KOPT-K1 (cell line): ENCODE measurements around the gene ZNRD2.

Source experiments
- H3K27ac ChIP-seq: fragments of 200-600 bp; sonication (generic); 2 replicates; pipeline ENCODE4 v1.5.1; 2016; ENCODE audit warnings: antibody characterized with exemption, mild to moderate bottlenecking, low read depth, low read length; ENCODE audit not compliant: poor library complexity, severe bottlenecking
- H3K36me3 ChIP-seq: fragments of 200-600 bp; sonication (generic); 2 replicates; pipeline ENCODE4 v1.5.1; 2017; ENCODE audit warnings: antibody characterized with exemption, mild to moderate bottlenecking, low read length, moderate library complexity; ENCODE audit not compliant: insufficient read depth
- H3K9me3 ChIP-seq: fragments of 200-600 bp; sonication (generic); 2 replicates; pipeline ENCODE4 v1.5.1; 2017; ENCODE audit warnings: antibody characterized with exemption, low read length, mild to moderate bottlenecking; ENCODE audit not compliant: insufficient read depth, poor library complexity, severe bottlenecking

The ZNRD2 gene

DNA sequence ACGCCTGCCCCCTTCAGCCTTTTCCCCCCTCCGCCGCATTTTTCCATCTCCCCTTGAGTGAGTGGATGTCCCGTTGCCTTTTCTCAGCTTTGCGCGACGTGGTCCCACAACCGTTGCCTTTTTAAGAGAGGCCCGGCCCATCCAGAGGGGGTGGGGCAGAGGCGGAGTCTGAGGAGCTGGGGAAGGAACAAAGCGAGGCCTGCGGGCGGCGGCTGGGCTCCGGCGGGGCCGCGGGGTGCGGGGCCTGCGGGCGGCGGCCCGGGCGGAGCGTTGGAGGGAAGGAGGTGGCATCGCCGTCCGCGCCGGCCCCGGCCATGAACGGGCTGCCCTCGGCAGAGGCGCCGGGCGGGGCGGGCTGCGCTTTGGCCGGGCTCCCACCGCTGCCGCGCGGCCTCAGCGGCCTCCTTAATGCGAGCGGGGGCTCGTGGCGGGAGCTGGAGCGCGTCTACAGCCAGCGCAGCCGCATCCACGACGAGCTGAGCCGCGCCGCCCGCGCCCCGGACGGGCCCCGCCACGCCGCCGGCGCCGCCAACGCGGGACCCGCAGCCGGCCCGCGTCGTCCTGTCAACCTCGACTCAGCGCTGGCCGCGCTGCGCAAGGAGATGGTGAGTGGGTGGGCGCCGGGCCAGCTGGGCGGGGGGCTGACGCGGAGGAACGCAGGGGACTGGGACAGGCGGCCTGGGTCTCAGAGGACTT is 2.2 kb downstream of the ZNRD2 start, which contains the start of gene FAM89B:
Gene FAM89B (plus strand): TSS at position 183 of the 696 bp plus-strand sequence. CDS start 132 bp downstream, at position 315.
- Histone ChIP-seq H3K9me3 (no peaks in the 10 kb centered on the region), H3K27ac (peak within 1 kb of the TSS; percentile 81), H3K36me3 (no peaks in the 10 kb centered on the region)

DNA sequence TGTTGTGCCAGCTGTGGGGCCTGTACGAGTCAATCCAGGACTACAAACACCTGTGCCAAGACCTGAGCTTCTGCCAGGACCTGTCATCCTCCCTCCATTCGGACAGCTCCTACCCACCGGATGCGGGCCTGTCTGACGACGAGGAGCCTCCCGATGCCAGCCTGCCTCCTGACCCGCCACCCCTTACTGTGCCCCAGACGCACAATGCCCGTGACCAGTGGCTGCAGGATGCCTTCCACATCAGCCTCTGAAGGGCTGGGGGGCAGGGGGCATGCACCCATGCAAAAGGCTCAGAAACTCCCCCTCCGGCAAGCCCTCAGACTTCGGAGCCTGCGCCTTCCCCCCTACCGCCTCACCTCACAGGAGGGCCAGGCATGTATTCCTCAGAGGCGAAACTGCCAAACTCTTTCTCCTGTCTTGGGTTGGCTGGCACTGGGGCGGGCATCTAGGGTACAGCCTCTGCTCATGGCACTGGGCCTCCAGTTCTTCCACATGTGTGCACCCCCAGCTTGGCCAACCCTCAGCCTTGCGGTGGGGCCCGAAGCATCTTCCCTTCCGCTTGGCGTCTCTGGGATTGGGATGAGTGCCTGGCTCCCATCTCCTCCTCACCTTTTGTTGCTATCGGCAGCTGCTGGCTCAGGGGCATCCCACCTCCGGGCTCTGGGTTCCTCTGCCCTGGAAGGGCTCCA is 3.3 kb downstream of the ZNRD2 start:
- Histone ChIP-seq H3K9me3 (no peaks in the 10 kb centered on the region), H3K36me3 (no peaks in the 10 kb centered on the region; the same call in 1 of the 2 replicates), H3K27ac (peak overlapping the region; percentile 77)

GRCh38 chr11:65574109-65574810 is 4.0 kb downstream of the ZNRD2 start:
- H3K9me3 ChIP-seq, result no peaks in the 10 kb centered on the region
- peak overlapping the region; percentile 77 for H3K27ac ChIP-seq
- peaks cover 3% of the 10 kb centered on the region; the same call in 1 of the 2 replicates for H3K36me3 ChIP-seq

- Histone ChIP-seq H3K36me3 (peaks cover 11% of the 10 kb centered on the region), H3K27ac (peak overlapping the region; percentile 77), H3K9me3 (no peaks in the 10 kb centered on the region)
These were observed 4.7 kb downstream of the ZNRD2 start for GRCh38 chr11:65574811-65575567.

GRCh38 chr11:65575568-65576231 is 5.4 kb downstream of the ZNRD2 start, which contains the start of gene EHBP1L1:
Gene EHBP1L1, plus strand, starts transcription at chr11:65576053. Its CDS starts 250 bp downstream, at chr11:65576303.
- H3K36me3 ChIP-seq, result peaks cover 18% of the 10 kb centered on the region
- H3K27ac ChIP-seq, result peak within 1 kb of the TSS; percentile 77
- H3K9me3 ChIP-seq, result no peaks in the 10 kb centered on the region

- H3K27ac ChIP-seq, result peak overlapping the region; percentile 77
- no peaks in the 10 kb centered on the region for H3K9me3 ChIP-seq
- peaks cover 24% of the 10 kb centered on the region for H3K36me3 ChIP-seq
These were observed 6.1 kb downstream of the ZNRD2 start for GRCh38 chr11:65576232-65576866.

- H3K36me3 ChIP-seq, result peaks cover 32% of the 10 kb centered on the region
These were observed 6.8 kb downstream of the ZNRD2 start for GRCh38 chr11:65576867-65577755.

GRCh38 chr11:65577756-65578109 is 7.5 kb downstream of the ZNRD2 start:
- no peak overlapping the region for H3K27ac ChIP-seq
- H3K9me3 ChIP-seq, result no peaks in the 10 kb centered on the region
- H3K36me3 ChIP-seq, result peaks cover 38% of the 10 kb centered on the region

More at GRCh38 chr11:65576867-65577755, 6.8 kb downstream of the ZNRD2 start:
- Histone ChIP-seq H3K27ac (peak overlapping the region; percentile 77), H3K9me3 (no peaks in the 10 kb centered on the region)

DNA sequence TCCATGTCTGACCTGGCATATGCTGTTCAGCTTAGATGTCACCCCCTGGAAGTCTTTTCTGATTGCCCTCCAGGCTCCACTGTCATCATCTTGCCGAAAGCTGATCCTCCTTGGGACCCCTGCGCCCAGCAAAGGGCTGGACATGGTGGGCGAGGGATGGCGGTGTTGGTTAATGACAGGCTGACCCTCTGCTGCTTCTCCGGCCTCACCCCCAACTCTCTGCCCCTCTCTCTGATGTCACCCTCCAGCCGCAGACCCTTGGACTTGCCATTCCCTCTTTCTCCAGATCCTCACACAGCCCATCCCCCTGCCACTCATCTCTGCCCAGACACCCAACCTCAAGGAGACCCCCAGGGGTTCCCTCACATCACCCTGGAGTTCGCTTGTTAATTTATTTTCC is 7.9 kb downstream of the ZNRD2 start:
- Histone ChIP-seq H3K27ac (no peak overlapping the region), H3K9me3 (no peaks in the 10 kb centered on the region), H3K36me3 (peaks cover 42% of the 10 kb centered on the region)

GRCh38 chr11:65578667-65579066 is 8.4 kb downstream of the ZNRD2 start:
- Histone ChIP-seq H3K36me3 (peaks cover 44% of the 10 kb centered on the region), H3K27ac (no peak overlapping the region), H3K9me3 (no peaks in the 10 kb centered on the region)

- H3K9me3 ChIP-seq, result no peaks in the 10 kb centered on the region
- no peak overlapping the region for H3K27ac ChIP-seq
- H3K36me3 ChIP-seq, result peaks cover 51% of the 10 kb centered on the region
These were observed 9.0 kb downstream of the ZNRD2 start for GRCh38 chr11:65579291-65579690.

GRCh38 chr11:65580031-65580692 is 9.9 kb downstream of the ZNRD2 start:
- no peak overlapping the region for H3K27ac ChIP-seq
- H3K9me3 ChIP-seq, result no peaks in the 10 kb centered on the region
- H3K36me3 ChIP-seq, result peaks cover 56% of the 10 kb centered on the region

DNA sequence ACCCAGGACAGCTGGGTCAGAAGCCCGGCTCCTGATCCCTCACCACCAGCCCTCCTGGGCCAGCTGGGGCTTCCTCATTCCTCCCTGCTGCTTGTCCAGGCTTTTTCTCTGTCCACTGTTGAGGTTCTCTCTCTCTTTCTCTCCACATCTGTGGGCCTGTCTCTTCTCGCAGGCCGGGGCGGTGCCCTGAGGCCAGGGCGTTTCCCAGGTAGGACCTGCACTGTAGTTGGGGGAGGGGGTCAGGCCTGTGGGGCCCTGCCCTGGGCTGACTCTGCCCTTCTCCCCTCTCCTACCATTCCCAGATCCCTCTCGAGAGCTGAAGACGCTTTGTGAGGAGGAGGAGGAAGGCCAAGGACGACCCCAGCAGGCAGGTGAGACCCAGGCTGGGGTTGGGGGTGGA is 10.5 kb downstream of the ZNRD2 start:
- Histone ChIP-seq H3K36me3 (peaks cover 62% of the 10 kb centered on the region), H3K27ac (no peak overlapping the region)

More for the DNA sequence above, 10.5 kb downstream of the ZNRD2 start:
- H3K9me3 ChIP-seq, result no peaks in the 10 kb centered on the region
